Measurements from ENCODE around the gene FGD4.
"Not testable (repeated sequence)": the region's sequence is repeated elsewhere in the genome, so short reads cannot be mapped to it uniquely, and the experiment has no call there.

The FGD4 gene

DNA sequence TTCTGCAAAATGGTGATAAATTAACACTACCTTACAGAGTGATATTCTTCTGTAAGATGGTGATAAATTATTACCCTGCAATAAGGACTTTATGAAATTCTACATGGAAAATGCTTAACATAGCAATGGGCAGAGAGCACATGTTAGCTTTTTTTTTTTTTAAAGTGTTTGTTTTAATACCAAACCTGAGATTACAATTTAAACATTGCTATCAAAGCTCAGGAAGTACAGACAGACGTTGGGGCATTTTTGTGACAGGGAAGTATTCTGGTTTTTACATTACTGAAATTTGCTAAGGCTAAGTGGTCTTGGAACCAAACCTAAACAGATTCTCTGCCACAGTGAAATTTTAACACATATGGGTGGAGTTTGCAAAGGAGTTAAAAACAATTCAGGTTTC, 133.1 kb downstream of the FGD4 start:
- no peak for DNase-seq

- no peak for DNase-seq
These were observed 133.6 kb downstream of the FGD4 start for GRCh38 chr12:32532951-32533350.

- not testable (repeated sequence) for DNase-seq
These were observed 134.1 kb downstream of the FGD4 start for GRCh38 chr12:32533506-32533905.

GRCh38 chr12:32533971-32534590, 134.7 kb downstream of the FGD4 start:
- DNase-seq: no peak

- DNase-seq: no peak
These were observed 135.3 kb downstream of the FGD4 start for GRCh38 chr12:32534698-32535097.

DNA sequence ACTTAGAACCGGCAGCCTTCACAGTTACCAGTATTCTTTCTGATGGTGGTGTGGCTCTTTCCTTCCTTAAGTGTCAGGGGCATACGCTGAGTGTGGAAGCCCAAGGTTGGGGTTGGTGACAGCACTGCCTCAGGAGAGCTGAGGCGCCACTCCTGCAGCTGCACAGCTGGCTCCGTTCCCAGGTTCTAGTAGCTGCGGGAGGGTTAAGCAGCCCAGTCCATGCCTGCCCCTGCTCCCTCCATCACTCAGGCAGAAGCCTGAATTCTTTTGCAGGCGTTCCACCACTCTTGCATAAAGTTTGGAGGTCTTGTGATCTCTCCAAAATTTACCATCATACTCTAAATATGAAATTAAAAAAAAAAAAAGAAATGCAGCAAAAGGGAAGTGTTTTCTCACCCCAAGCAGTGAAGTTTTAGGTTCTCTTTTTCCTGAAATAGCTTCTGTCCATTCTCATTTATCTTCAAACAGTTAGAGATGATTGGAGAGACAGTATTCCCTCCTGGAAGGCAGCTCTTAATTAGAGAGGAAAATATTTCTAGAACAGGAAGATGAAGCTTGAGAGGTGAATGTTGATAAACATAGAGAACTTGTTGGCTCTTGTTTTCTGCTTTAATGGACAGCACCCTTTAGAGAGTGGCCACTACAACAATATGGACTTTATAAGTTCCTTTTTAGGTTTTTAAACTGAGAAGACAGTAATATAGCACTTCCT, 136.1 kb downstream of the FGD4 start:
- peak; percentile 80 for DNase-seq

DNA sequence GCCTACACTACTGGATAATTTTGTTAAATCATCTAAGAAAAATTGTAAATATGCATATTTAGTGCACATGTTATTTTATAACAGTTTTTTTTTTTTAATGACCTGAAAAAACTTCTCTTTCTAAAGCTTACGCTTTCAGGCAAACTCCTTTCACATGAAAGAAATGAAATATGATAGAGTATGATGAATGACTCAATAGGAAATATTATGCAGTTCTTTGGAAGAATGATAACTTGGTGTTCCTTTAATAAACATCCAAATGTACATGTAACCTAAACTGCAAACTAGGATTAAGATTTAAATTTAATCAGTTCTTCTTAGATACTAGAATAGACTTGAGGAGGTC, 136.6 kb downstream of the FGD4 start:
- DNase-seq: no peak

DNA sequence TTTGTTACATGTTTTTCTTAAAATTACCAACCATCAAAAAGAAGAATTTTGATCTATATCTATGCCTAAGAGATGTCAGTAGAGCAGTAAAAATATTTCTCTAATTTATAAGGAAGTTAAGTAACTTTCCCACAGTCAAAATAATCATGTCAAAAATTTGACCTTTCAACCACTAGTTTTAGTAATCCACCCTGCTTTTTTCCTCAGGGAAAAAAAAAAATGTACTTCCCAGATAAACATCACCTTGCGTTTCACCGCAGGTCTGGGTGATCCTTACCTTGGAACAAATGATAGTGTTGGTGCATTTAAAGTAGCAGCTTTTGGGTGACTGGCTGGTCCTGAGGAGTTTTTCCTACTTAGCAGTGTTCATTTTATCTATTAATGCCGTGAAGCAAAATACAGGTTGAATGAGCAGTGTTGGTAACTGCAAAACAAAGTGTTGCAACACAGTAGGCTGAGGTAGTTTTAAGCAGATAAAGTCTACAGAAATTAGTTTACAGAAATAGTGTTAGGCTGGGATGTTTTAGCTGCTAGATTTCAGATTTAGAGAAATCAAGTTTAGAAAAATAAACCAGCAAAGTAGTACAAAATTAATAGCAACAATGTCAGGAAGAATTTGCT, 142.5 kb downstream of the FGD4 start:
- DNase-seq: no peak

GRCh38 chr12:32542428-32543229, 143.3 kb downstream of the FGD4 start:
- no peak for DNase-seq

GRCh38 chr12:32544893-32545292, 145.5 kb downstream of the FGD4 start:
- no peak for DNase-seq

DNA sequence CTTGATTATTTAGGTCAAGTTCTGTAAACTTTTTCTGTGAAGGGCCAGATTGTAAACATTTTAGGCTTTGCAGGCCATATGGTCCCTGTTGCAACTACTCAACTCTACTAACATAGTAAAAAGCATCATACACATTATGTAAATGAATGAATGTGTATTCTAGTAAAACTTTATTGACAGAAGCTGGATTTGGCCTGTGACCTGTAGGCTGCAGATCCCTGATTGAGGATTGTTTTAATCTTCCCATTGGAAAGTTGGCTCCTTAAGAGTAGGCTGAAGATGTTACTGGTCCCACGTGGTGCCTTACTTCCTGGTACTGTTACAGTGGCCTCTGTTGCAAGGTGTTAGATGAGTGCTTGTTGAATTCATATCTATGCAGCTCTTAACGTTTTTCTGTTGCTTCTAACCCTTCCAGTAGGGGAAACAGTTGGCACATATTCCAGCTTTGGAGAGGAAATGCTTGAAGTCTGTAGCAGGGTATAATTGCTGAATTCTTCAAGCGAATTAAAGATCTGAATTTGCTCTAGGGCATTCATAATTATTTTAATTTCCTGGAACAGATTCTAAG, 146.1 kb downstream of the FGD4 start:
- DNase-seq: no peak

- no peak for DNase-seq
These were observed 146.9 kb downstream of the FGD4 start for GRCh38 chr12:32546272-32546671.

GRCh38 chr12:32548691-32549281, 149.4 kb downstream of the FGD4 start:
- DNase-seq: no peak

GRCh38 chr12:32549675-32550079, 150.3 kb downstream of the FGD4 start:
- no peak for DNase-seq

GRCh38 chr12:32551058-32551457, 151.7 kb downstream of the FGD4 start:
- no peak for DNase-seq

DNA sequence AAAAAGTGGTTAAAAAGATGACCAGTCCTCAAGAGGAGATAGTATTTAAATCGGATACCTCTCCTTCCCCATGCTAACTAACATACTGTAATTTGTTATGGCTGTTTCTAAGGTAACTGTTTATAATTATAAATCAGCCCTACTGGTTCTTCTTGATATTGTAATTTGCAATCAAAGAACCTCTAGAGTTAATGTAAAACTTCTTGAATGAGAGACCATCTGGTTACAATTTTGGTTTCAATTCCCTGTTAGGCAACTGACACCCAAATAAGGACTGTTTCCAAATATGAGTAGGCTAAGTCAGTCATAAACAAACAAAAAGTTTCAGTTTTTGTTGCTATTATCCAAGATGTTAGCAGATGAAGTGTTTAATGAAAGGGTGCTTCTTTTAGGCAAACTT, 159.5 kb downstream of the FGD4 start:
- DNase-seq: no peak

- no peak for DNase-seq
These were observed 160.1 kb downstream of the FGD4 start for GRCh38 chr12:32559434-32559833.

GRCh38 chr12:32560520-32560919, 161.2 kb downstream of the FGD4 start:
- DNase-seq: no peak

GRCh38 chr12:32561931-32562341, 162.6 kb downstream of the FGD4 start:
- no peak for DNase-seq

GRCh38 chr12:32562413-32562812, 163.1 kb downstream of the FGD4 start:
- not testable (repeated sequence) for DNase-seq

DNA sequence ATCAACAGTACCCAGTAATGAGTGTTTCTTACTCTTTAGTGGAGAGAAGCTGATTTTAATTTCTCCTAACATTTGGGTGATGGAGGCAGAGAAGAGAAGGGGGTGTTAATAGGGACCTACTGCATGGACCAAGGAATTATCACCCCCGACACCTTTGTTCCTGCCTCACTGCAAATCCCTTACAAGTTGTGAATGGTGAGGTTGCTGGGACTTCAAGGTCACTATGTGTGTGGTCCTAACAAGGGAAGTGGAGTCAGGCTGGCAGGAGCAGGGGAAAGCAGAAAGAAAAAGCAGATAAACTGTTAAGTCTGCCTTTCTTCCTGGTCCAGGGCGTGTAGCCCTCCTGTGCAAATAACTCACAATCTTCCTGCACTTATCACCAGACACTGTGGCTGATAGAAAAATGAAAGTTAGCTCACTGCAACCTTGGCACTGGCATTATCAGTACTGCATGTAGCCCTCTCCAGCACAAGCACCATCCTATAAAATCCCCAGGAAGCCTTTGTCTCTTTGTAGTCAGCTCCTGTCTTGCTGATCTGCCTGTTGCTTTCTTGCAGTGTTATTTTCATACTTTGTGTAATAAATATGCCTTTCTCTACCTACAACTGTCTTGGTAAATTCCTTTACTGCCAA, 167.4 kb downstream of the FGD4 start:
- DNase-seq: no peak

- no peak for DNase-seq
These were observed 167.9 kb downstream of the FGD4 start for GRCh38 chr12:32567296-32567674.
